GM23248 (cell line): ENCODE measurements around the gene TMEM184B. TPM values are rescaled to one million over a fixed set of nuclear protein-coding genes. Genes with fewer than 3 reads are reported as not detected.

ENCODE experiments used
- DNase-seq: peaks from one replicate; pipeline ENCODE4 v3.0.0-alpha.2; 2015
- H2AFZ ChIP-seq: fragments of 200-600 bp; sonication (generic); 2 replicates; pipeline ENCODE4 v1.6.1; 2016; ENCODE audit warnings: antibody characterized with exemption
- H3F3A ChIP-seq: fragments of 200-600 bp; sonication (generic); 2 replicates; pipeline ENCODE4 v1.6.1; 2016; ENCODE audit warnings: mild to moderate bottlenecking, antibody characterized with exemption, mixed run types; ENCODE audit not compliant: insufficient read depth
- H3K27ac ChIP-seq: fragments of 200-600 bp; sonication (generic); 2 replicates; pipeline ENCODE4 v1.5.1; 2016; ENCODE audit warnings: mild to moderate bottlenecking
- H3K27me3 ChIP-seq: fragments of 200-600 bp; sonication (generic); replicated peaks from 2 replicates; pipeline ENCODE4 v1.6.1; 2016; ENCODE audit warnings: mild to moderate bottlenecking; ENCODE audit not compliant: insufficient read depth
- H3K36me3 ChIP-seq: fragments of 200-600 bp; sonication (generic); 2 replicates; pipeline ENCODE4 v1.6.1; 2016; ENCODE audit warnings: low read depth, mild to moderate bottlenecking
- H3K4me1 ChIP-seq: fragments of 200-600 bp; sonication (generic); 2 replicates; pipeline ENCODE4 v1.6.1; 2016; ENCODE audit warnings: mild to moderate bottlenecking; ENCODE audit not compliant: insufficient read depth
- H3K4me2 ChIP-seq: fragments of 200-600 bp; sonication (generic); one replicate; pipeline ENCODE4 v1.6.1; 2016; ENCODE audit warnings: mild to moderate bottlenecking; ENCODE audit not compliant: unreplicated experiment
- H3K4me3 ChIP-seq: fragments of 200-600 bp; sonication (generic); 2 replicates; pipeline ENCODE4 v1.5.1; 2016; ENCODE audit warnings: mild to moderate bottlenecking
- H3K79me2 ChIP-seq: fragments of 200-600 bp; sonication (generic); 2 replicates; pipeline ENCODE4 v1.6.1; 2016; ENCODE audit warnings: mild to moderate bottlenecking; ENCODE audit not compliant: insufficient read depth
- H3K9ac ChIP-seq: fragments of 200-600 bp; sonication (generic); 2 replicates; pipeline ENCODE4 v1.6.1; 2016; ENCODE audit warnings: mild to moderate bottlenecking
- H3K9me2 ChIP-seq: fragments of 200-600 bp; sonication (generic); 2 replicates; pipeline ENCODE4 v1.6.1; 2016; ENCODE audit warnings: mixed run types, mild to moderate bottlenecking, moderate library complexity; ENCODE audit not compliant: insufficient read depth
- H3K9me3 ChIP-seq: fragments of 200-600 bp; sonication (generic); one replicate; pipeline ENCODE4 v1.6.1; 2017; ENCODE audit warnings: low read depth
- H4K20me1 ChIP-seq: fragments of 200-600 bp; sonication (generic); 2 replicates; pipeline ENCODE4 v1.6.0; 2016; ENCODE audit not compliant: insufficient read depth
- EZH2 ChIP-seq: fragments of 200-600 bp; sonication (generic); IDR thresholded peaks from 2 replicates; pipeline ENCODE4 v1.6.1; 2018; ENCODE audit warnings: antibody characterized with exemption, mild to moderate bottlenecking; ENCODE audit not compliant: insufficient read depth, poor library complexity, severe bottlenecking
- EZH2phosphoT487 ChIP-seq: fragments of 200-600 bp; sonication (generic); IDR thresholded peaks from 2 replicates; pipeline ENCODE4 v1.6.1; 2018; ENCODE audit warnings: antibody characterized with exemption, moderate library complexity, mild to moderate bottlenecking, low read depth; ENCODE audit not compliant: insufficient read depth
- WGBS, 2 experiments: methylation state at CpG; one replicate each; pipeline ENCODE4 v1.1.6; 2015 to 2017; ENCODE audit warnings: low lambda C conversion rate in 2 of 2, low coverage in 1 of 2; ENCODE audit errors: missing lambda C conversion rate in 2 of 2; 5-methylcytosine and 5-hydroxymethylcytosine counted together
- in situ Hi-C: fragments of 300-500 bp; cut with MboI; formaldehyde crosslinking; loops from 2 replicates; pipeline ENCODE4 v1.15.0; 2020
- polyA plus RNA-seq: library from polyadenylated mRNA; unstranded; fragments of >200 nt; fragmentation: Nextera tagmentation; extraction: Ambion mirVana; gene quantifications from 2 replicates; pipeline ENCODE4 v1.2.1, GENCODE V29; 2016
- total RNA-seq: library from RNA; depleted of rRNA; stranded (reverse); fragments of >200 nt; shearing (Covaris generic); gene quantifications from 2 replicates; pipeline ENCODE4 v1.2.3, GENCODE V29; 2014; rRNA removed

TMEM184B gene
- total RNA-seq (73.2 and 91.0 TPM in 2 replicates), polyA plus RNA-seq (82.7 and 83.7 TPM in 2 replicates)

DNA sequence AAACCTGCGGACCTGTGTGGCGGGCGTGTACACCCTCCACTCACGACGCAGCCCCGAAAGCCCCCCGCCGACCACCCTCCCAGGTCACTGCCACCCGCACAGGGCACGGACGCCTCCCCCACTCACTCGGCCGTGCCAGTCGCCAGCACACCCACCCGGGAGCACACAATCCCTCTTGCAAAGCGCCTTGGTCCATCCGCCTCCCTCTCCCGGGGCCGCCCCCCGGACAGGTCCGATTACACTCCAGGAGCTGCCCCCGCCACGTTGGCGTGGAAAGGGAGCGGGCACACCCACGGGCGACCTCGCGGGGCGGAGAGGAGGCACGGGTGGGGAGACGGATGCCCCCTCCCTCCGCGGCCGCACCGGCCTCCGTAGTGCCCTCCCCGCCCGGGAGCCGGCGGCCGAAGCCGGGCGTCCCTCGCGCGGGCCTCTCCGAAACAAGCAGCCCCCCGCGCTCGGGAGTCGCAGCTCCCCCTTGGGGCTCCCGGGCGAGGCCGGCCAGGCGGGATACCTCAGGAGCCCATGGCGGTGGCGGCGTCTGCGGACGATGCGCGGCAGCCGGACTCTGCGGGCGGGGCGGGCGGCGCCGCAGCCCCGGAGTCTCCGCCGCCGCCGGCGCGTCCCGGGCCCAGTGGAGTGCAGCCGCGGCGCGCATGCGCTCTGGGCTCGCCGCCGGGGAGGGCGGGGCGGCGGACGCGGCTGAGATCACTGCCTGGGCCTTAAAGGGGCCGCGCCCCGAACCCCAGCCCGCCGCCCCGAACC, at the start of gene TMEM184B:
TMEM184B (minus strand) TSS at position 638 of the 762 bp plus-strand sequence. CDS start 25,049 bp downstream, outside the sequence.
- H3K4me1 ChIP-seq: peaks cover 28% of the 10 kb centered on the region
- H3K79me2 ChIP-seq: peaks cover 52% of the 10 kb centered on the region
- peaks cover 6% of the 10 kb centered on the region for H3F3A ChIP-seq
- H3K4me2 ChIP-seq: peak within 1 kb of the TSS; percentile 89
- H3K9ac ChIP-seq: peak within 1 kb of the TSS; percentile 91
- no peaks in the 10 kb centered on the region for H3K36me3 ChIP-seq
- H3K27ac ChIP-seq: peak within 1 kb of the TSS; percentile 73
- no peaks in the 10 kb centered on the region for H3K27me3 ChIP-seq
- no peaks in the 10 kb centered on the region; the same call in 1 of the 2 replicates for H4K20me1 ChIP-seq
- H3K9me3 ChIP-seq: no peaks in the 10 kb centered on the region
- H3K9me2 ChIP-seq: no peaks in the 10 kb centered on the region
- peak; percentile 89 for DNase-seq
- 1% methylated on average over 34 to 84 of the region's 97 CpGs for WGBS, 2 experiments
- H3K4me3 ChIP-seq: peak within 1 kb of the TSS; percentile 77
- in situ Hi-C loops: no loop called here
- TF ChIP-seq EZH2: no peak
- no peak for TF ChIP-seq EZH2phosphoT487
- H2AFZ ChIP-seq: peak within 1 kb of the TSS; percentile 97

DNA sequence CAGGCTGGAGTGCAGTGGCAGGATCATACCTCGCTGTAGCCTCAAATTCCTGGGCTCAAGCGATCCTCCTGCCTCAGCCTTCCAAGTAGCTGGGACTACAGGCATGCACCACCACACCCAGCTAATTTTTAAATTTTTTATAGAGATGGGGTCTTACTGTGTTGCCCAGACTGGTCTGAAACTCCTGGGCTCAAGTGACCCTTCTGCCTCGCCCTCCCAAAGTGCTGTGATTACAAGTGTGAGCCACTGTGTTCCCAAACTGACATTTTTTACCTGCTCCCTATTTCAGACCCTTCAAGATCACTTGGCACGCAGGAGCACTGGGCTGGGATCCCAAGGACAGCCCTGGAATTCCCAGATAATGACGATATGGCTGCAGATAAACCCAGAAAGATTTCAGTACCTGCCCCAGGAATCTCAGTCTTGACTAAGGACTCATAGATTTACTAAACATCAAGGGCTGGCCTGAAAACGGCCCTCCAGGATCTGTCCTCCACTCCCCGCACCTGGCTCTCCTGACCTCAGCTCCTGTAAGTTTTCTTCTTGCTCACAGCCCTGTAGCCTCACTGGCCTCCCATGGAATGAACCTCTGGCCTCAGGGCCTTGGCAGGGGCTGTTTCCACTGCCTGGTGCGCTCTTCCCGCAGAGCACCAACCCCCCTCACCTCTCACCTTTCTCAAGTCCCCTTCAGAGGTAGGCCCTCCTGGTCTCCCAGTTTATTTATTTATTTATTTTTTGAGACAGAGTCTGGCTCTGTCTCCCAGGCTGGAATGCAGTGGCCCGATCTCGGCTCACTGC, 48.0 kb upstream of the TMEM184B start:
- no peak for DNase-seq
- no peak overlapping the region for H3K4me3 ChIP-seq
- no peak overlapping the region for H3K4me2 ChIP-seq
- H3K36me3 ChIP-seq: no peaks in the 10 kb centered on the region
- H3K4me1 ChIP-seq: peaks cover 15% of the 10 kb centered on the region
- peaks cover 23% of the 10 kb centered on the region for H3F3A ChIP-seq
- H3K27ac ChIP-seq: no peak overlapping the region
- in situ Hi-C loops: no loop called here
- 90 to 95% methylated on average over 11 of the region's 11 CpGs for WGBS, 2 experiments
- H3K9me2 ChIP-seq: no peaks in the 10 kb centered on the region
- peaks cover 10% of the 10 kb centered on the region for H3K79me2 ChIP-seq
- H3K27me3 ChIP-seq: no peaks in the 10 kb centered on the region
- no peaks in the 10 kb centered on the region for H4K20me1 ChIP-seq
- H2AFZ ChIP-seq: no peak overlapping the region
- H3K9me3 ChIP-seq: no peaks in the 10 kb centered on the region
- no peak for TF ChIP-seq EZH2
- no peak for TF ChIP-seq EZH2phosphoT487
- H3K9ac ChIP-seq: no peak overlapping the region

GRCh38 chr22:38318792-38319773, 46.3 kb upstream of the TMEM184B start:
- Histone ChIP-seq H3K27ac (peak overlapping the region; percentile 96), H3K4me1 (peaks cover 21% of the 10 kb centered on the region), H3K4me2 (peak overlapping the region; percentile 93), H3K9me3 (no peaks in the 10 kb centered on the region), H4K20me1 (no peaks in the 10 kb centered on the region), H3F3A (peaks cover 39% of the 10 kb centered on the region), H3K9me2 (no peaks in the 10 kb centered on the region), H3K79me2 (peaks cover 27% of the 10 kb centered on the region), H3K27me3 (no peaks in the 10 kb centered on the region), H3K4me3 (peak overlapping the region; percentile 73; the same call in 1 of the 2 replicates), H2AFZ (peak overlapping the region; percentile 88), H3K9ac (peak overlapping the region; percentile 95), H3K36me3 (no peaks in the 10 kb centered on the region)
- 81 to 82% methylated on average over 14 of the region's 14 CpGs for WGBS, 2 experiments
- DNase-seq: no peak
- no peak for TF ChIP-seq EZH2phosphoT487
- TF ChIP-seq EZH2: no peak
- in situ Hi-C loops: no loop called here
